ENCODE results near the gene CCDC158. TPM values are rescaled to one million over a fixed set of nuclear protein-coding genes. Genes with fewer than 3 reads are reported as not detected.

CCDC158 gene
- total RNA-seq, 2 experiments from 2014 or later = not detected

GRCh38 chr4:76309939-76310550, 110.9 kb downstream of the CCDC158 start:
- POLR2A ChIA-PET = no interaction called here
- Mint-ChIP-seq H3K4me3 (no peak overlapping the region), H3K36me3 (ENCODE audit: low read depth) (peaks cover 15% of the 10 kb centered on the region), H3K4me1 (peaks cover 15% of the 10 kb centered on the region), H3K27me3 (no peaks in the 10 kb centered on the region), H3K9me3 (peaks cover 1% of the 10 kb centered on the region), H3K27ac (no peak overlapping the region)
- CTCF ChIA-PET = no interaction called here
- no peak for DNase-seq

GRCh38 chr4:76308548-76308947, 112.4 kb downstream of the CCDC158 start:
- Mint-ChIP-seq H3K27ac (no peak overlapping the region), H3K9me3 (no peaks in the 10 kb centered on the region), H3K27me3 (no peaks in the 10 kb centered on the region), H3K36me3 (ENCODE audit: low read depth) (peaks cover 16% of the 10 kb centered on the region), H3K4me3 (peak overlapping the region; percentile 18), H3K4me1 (peaks cover 28% of the 10 kb centered on the region)
- no peak for DNase-seq
- POLR2A ChIA-PET = no interaction called here
- CTCF ChIA-PET = interaction anchor here (0.7 to 3.7 kb wide), 2 partner anchors 69 to 126 kb away, joined by 4 to 31 read pairs; no protein-coding TSS in a partner anchor

- POLR2A ChIA-PET = interaction anchor here (0.9 to 1.1 kb wide), 3 partner anchors 11 to 159 kb away, joined by 3 to 5 read pairs (median 3); partner anchors contain the start of gene NUP54
- no peak overlapping the region for H3K27ac Mint-ChIP-seq
- CTCF ChIA-PET = interaction anchor here (1.2 to 3.7 kb wide), 5 partner anchors 66 to 135 kb away, joined by 3 to 31 read pairs (median 15); partner anchors contain the start of gene SCARB2
- DNase-seq = no peak
- H3K4me1 Mint-ChIP-seq = peaks cover 36% of the 10 kb centered on the region
- H3K27me3 Mint-ChIP-seq = no peaks in the 10 kb centered on the region
- H3K36me3 Mint-ChIP-seq (ENCODE audit: low read depth) = peaks cover 22% of the 10 kb centered on the region
- peak overlapping the region; percentile 78 for H3K4me3 Mint-ChIP-seq
- no peaks in the 10 kb centered on the region for H3K9me3 Mint-ChIP-seq
Measured at GRCh38 chr4:76307660-76308014, 113.3 kb downstream of the CCDC158 start.

GRCh38 chr4:76306882-76307659, 113.9 kb downstream of the CCDC158 start:
- Mint-ChIP-seq H3K27ac (peak overlapping the region; percentile 84), H3K36me3 (ENCODE audit: low read depth) (peaks cover 22% of the 10 kb centered on the region), H3K27me3 (no peaks in the 10 kb centered on the region), H3K4me3 (peak overlapping the region; percentile 78), H3K9me3 (no peaks in the 10 kb centered on the region), H3K4me1 (peaks cover 41% of the 10 kb centered on the region)
- peak; percentile 42 for DNase-seq
- POLR2A ChIA-PET = interaction anchor here (0.9 to 1.6 kb wide), 6 partner anchors 11 to 793 kb away, joined by 3 to 5 read pairs (median 3); partner anchors contain the start of genes NUP54, RCHY1 and THAP6
- CTCF ChIA-PET = interaction anchor here (1.1 to 3.7 kb wide), 9 partner anchors 13 to 134 kb away, joined by 3 to 31 read pairs (median 5); partner anchors contain the start of gene SCARB2

- POLR2A ChIA-PET = interaction anchor here (0.7 to 2.0 kb wide), 17 partner anchors 8 to 792 kb away, joined by 3 to 9 read pairs (median 3); partner anchors contain the start of genes NUP54, RCHY1 and THAP6
- Mint-ChIP-seq H3K9me3 (no peaks in the 10 kb centered on the region), H3K4me3 (peak within 1 kb of the TSS; percentile 78), H3K27me3 (no peaks in the 10 kb centered on the region), H3K4me1 (peaks cover 49% of the 10 kb centered on the region), H3K36me3 (ENCODE audit: low read depth) (peaks cover 22% of the 10 kb centered on the region), H3K27ac (peak within 1 kb of the TSS; percentile 84)
- CTCF ChIA-PET = interaction anchor here (0.7 to 3.7 kb wide), 13 partner anchors 8 to 158 kb away, joined by 3 to 31 read pairs (median 4); partner anchors contain the start of gene SCARB2
- DNase-seq = peak; percentile 55
Measured at GRCh38 chr4:76305971-76306881, 114.7 kb downstream of the CCDC158 start, which contains the start of gene STBD1. TSS of gene STBD1 (plus strand) at chr4:76306733. CDS start at chr4:76306770, 37 bp downstream.

- POLR2A ChIA-PET = interaction anchor here (0.8 to 2.0 kb wide), 10 partner anchors 9 to 740 kb away, joined by 3 to 9 read pairs (median 4); partner anchors contain the start of gene NUP54
- Mint-ChIP-seq H3K9me3 (peaks cover 2% of the 10 kb centered on the region), H3K27ac (peak overlapping the region; percentile 84), H3K36me3 (ENCODE audit: low read depth) (peaks cover 33% of the 10 kb centered on the region), H3K27me3 (no peaks in the 10 kb centered on the region), H3K4me3 (peak overlapping the region; percentile 78), H3K4me1 (peaks cover 60% of the 10 kb centered on the region)
- peak; percentile 57 for DNase-seq
- CTCF ChIA-PET = interaction anchor here (0.7 to 3.7 kb wide), 7 partner anchors 9 to 156 kb away, joined by 3 to 31 read pairs (median 4); partner anchors contain the start of gene SCARB2
Measured at GRCh38 chr4:76305033-76305687, 115.8 kb downstream of the CCDC158 start.

GRCh38 chr4:76302826-76303438, 118.0 kb downstream of the CCDC158 start:
- DNase-seq = no peak
- Mint-ChIP-seq H3K27me3 (no peaks in the 10 kb centered on the region), H3K4me3 (no peak overlapping the region), H3K36me3 (ENCODE audit: low read depth) (peaks cover 33% of the 10 kb centered on the region), H3K9me3 (peaks cover 13% of the 10 kb centered on the region), H3K4me1 (peaks cover 68% of the 10 kb centered on the region), H3K27ac (peak overlapping the region; percentile 48)
- ChIA-PET POLR2A (interaction anchor here (1.2 kb wide), 1 partner anchor 1559 kb away, joined by 4 read pairs; no protein-coding TSS in a partner anchor), CTCF (no interaction called here)

GRCh38 chr4:76301775-76302162, 119.2 kb downstream of the CCDC158 start:
- no peak overlapping the region for H3K4me3 Mint-ChIP-seq
- POLR2A ChIA-PET = interaction anchor here (0.9 to 1.4 kb wide), 4 partner anchors 24 to 1560 kb away, joined by 3 to 4 read pairs (median 3); no protein-coding TSS in a partner anchor
- H3K27ac Mint-ChIP-seq = peak overlapping the region; percentile 78
- no peak for DNase-seq
- H3K4me1 Mint-ChIP-seq = peaks cover 62% of the 10 kb centered on the region
- CTCF ChIA-PET = interaction anchor here (0.6 to 1.3 kb wide), 6 partner anchors 15 to 122 kb away, joined by 3 to 5 read pairs (median 3); no protein-coding TSS in a partner anchor
- H3K9me3 Mint-ChIP-seq = peaks cover 21% of the 10 kb centered on the region
- peaks cover 39% of the 10 kb centered on the region for H3K36me3 Mint-ChIP-seq (ENCODE audit: low read depth)
- H3K27me3 Mint-ChIP-seq = no peaks in the 10 kb centered on the region

GRCh38 chr4:76301068-76301774, 119.7 kb downstream of the CCDC158 start:
- ChIA-PET POLR2A (interaction anchor here (0.9 to 1.4 kb wide), 3 partner anchors 24 to 118 kb away, joined by 3 read pairs; no protein-coding TSS in a partner anchor), CTCF (interaction anchor here (0.8 to 1.3 kb wide), 5 partner anchors 25 to 122 kb away, joined by 3 to 4 read pairs (median 3); no protein-coding TSS in a partner anchor)
- DNase-seq = peak; percentile 61
- Mint-ChIP-seq H3K4me1 (peaks cover 62% of the 10 kb centered on the region), H3K4me3 (no peak overlapping the region), H3K36me3 (ENCODE audit: low read depth) (peaks cover 43% of the 10 kb centered on the region), H3K27ac (peak overlapping the region; percentile 78), H3K9me3 (peaks cover 24% of the 10 kb centered on the region), H3K27me3 (peaks cover 1% of the 10 kb centered on the region)

- peaks cover 56% of the 10 kb centered on the region for H3K4me1 Mint-ChIP-seq
- peaks cover 30% of the 10 kb centered on the region for H3K9me3 Mint-ChIP-seq
- DNase-seq = no peak
- ChIA-PET CTCF (no interaction called here), POLR2A (no interaction called here)
- H3K27ac Mint-ChIP-seq = no peak overlapping the region
- peaks cover 43% of the 10 kb centered on the region for H3K36me3 Mint-ChIP-seq (ENCODE audit: low read depth)
- H3K4me3 Mint-ChIP-seq = no peak overlapping the region
- peaks cover 4% of the 10 kb centered on the region for H3K27me3 Mint-ChIP-seq
Measured at GRCh38 chr4:76300012-76300411, 120.9 kb downstream of the CCDC158 start.

- no peak for DNase-seq
- peaks cover 40% of the 10 kb centered on the region for H3K4me1 Mint-ChIP-seq
- H3K36me3 Mint-ChIP-seq (ENCODE audit: low read depth) = peaks cover 39% of the 10 kb centered on the region
- no peak overlapping the region for H3K4me3 Mint-ChIP-seq
- ChIA-PET CTCF (no interaction called here), POLR2A (no interaction called here)
- H3K9me3 Mint-ChIP-seq = peaks cover 30% of the 10 kb centered on the region
- no peak overlapping the region for H3K27ac Mint-ChIP-seq
- H3K27me3 Mint-ChIP-seq = peaks cover 4% of the 10 kb centered on the region
Measured at GRCh38 chr4:76298227-76298626, 122.7 kb downstream of the CCDC158 start.
